GM18873 (cell line): Measurements from ENCODE around the gene FCN2.

Source experiments
- ATAC-seq: cut with Tn5 transposase; IDR thresholded peaks from one replicate; pipeline ENCODE4 v1.9.1; 2021; ENCODE audit warnings: mild to moderate bottlenecking, moderate library complexity, moderate number of reproducible peaks; ENCODE audit not compliant: unreplicated experiment, low FRiP score

Gene FCN2

DNA sequence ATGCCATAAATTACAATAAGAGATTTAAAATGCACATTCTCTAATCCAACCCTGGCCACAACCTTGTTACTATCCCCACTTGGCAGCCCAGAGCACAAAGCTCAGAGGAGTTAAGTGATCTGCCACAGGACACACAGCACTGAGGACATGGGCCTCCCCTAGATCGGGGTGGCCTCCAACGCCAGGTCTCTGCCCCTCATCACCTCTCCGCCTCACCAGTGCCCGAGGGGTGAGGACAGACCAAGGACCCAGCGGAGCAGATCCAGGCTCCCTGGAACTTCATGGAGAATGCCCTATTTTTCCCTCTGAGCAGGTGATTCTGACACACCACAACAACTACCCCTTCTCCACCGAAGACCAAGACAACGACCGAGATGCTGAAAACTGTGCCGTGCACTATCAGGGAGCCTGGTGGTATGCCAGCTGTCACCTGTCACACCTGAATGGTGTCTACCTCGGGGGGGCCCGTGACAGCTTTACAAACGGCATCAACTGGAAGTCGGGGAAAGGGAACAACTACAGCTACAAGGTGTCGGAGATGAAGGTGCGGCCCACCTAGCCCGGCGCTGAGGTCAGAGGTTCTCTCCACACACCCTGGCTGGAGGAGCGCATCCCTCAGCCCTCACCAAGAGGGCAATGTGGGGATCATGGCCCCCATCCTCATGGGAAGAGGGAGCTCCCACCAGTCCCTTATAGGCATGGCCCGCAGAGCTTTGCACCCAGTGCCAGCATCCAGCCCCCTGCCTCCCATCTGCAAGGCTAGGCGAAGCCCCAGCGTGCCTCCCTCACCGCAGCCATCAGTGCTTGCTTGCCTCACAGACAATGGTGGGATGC is 12.5 kb upstream of the FCN2 start:
- ATAC-seq = no peak

DNA sequence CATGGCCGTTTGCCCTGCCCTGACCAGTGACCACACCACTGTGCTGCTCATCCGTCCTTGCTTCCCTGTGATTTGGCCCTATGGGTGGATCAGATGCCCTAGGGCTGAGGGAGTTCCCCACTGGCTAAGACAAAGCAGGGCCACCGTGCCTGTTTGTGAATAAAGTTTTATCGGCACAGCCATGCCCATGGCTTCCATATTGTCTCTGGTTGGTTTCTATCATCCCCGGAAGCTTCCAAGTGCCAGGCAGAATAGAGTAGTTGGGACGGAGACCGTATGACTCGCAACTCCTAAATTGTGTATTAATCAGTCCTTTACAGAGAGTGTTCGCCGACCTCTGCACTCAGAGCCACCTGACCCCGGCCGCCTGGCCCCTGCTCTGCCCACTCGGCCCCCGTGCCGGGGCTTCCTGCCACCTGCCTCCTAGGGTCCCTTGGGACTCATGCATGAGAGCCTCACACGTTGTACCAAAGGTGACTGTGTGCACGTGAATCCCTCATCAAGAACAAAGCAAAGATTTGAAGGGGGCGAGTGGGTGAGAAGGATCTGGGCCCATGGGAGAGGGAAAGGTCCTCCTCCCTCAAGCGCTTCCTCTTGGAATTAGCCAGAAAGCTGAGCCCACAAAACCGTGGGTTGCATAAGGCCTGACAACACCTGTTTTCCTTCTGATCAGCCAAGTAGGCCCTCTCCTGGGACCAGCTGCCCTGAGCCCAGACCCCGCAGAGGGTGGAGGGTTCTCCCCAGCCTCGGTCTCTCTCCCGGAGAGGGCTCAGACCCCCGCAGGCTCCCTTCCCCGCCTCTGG is 11.7 kb upstream of the FCN2 start:
- ATAC-seq = no peak

DNA sequence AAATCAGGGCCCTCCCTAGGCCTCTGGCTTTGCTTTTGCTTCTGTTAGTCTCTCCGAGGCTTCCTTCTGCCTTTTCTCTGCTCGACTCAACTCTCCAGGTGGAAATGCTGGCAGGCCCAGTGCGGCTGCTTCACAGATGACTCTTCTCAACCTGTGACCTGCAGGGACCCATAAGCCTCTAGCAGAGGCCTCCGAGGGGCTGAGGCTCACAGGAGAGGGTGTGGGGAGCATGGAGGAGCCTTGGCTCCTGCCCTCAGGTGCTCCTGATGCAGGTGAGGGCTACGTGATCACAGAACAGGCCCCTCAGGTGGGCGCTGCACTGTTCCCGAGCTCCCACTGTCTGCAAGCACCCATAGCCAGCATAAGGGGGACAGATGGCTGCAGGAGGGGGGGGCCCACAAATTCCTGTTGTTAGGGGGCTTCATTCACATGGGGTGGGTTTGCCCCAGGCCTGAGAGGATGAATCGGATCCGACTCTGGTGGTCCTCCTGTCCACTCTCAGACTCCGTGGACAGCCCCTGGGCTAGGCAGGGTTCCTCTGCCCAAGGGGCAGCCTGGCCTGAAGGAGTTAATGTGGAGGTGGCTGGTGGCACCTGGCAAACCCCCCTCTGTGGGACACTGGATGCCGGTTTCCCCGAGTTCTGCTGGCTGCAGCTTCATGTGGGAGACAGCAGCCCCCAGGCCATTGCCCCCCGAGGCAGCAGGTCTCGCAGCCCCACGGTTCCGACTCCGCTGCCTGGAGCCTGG is 10.9 kb upstream of the FCN2 start:
- no peak for ATAC-seq

DNA sequence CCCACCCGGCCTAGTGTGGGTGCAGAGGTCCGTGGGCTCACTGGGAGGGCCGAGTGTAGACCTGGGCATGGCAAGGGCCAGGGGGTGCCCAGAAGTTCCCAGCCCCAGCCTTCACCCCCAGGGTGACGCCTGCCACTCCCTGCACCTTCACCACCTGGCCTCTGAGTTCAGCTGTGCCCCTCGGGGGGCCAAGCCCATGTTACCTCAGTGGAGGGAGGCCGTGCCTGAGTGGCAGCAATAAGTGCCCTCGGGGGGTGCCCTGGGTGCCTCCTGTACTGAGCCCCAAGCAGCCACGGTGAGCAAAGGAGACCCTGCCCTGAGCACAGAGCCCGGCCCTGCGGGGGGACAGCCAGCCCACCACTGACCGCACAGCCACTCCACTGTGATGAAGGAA is 10.3 kb upstream of the FCN2 start:
- ATAC-seq = no peak

DNA sequence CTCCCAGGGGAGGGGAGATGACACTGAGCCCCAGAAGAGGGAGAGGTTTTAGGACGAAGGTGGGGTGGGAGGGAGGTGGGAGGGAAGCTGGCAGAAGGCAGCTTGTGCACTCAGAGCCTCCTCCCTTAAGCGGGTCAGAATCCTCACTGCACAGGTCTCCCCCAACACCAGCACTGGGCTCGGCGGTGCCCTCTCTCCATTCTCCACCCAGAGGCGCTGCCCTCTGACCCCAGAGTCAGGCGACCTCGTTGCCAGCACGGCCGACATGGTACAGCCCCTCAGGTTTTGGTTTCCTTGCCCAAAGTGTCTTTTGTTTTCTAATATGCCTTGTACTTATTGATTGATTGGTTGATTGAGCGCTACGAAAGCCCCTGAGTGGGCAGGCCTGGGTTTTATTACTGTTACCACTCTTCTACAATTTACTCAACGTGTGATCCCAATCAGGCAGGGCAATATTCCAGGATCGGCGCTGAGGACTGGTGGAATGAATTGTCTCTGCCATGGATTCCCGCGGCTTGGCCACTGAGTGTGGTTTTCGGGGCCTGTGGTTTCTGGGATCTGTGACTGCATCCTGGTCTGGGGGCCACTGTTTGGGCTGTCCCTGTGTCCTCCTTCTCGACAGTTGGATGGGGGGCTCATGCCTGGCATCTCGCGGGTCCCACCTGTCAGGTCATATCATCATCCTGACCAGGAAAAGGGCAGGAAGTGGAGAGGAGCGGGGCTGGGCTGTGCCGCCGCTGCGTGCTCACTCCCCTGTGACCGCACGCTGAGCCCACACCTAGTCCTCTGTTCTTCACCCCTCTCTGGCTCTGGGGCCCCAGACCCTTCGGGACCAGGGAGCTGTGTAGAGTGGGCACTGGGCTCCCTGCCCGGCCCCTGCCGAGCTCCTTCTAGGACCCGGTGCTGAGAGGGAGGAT is 9.6 kb upstream of the FCN2 start:
- no peak for ATAC-seq

DNA sequence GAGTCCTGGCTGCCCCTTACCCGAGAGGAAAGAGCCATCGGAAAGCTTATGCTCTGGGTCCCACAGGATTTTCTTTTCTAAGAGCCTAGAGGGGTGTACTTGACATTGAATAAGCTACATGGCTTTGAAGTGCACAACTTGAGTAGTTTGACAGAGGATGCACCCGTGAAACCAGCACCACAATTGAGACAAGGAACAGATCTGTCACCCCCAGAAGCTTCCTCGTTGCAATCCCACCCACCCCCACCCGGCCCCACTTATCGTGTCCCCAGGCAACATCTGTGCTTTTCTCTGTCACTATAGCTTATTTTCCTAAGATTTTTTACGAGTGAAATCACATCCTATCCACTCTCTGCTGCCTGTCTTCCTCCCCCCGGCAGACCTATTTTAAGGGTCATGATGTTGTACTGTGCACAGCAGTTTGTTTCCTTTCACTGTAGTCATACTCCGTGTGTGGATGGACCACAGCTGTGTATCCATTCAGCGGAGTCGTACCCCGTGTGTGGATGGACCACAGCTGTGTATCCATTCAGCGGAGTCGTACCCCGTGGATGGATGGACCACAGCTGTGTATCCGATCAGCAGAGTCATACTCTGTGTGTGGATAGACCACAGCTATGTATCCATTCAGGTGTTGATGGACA is 8.8 kb upstream of the FCN2 start:
- ATAC-seq = no peak

DNA sequence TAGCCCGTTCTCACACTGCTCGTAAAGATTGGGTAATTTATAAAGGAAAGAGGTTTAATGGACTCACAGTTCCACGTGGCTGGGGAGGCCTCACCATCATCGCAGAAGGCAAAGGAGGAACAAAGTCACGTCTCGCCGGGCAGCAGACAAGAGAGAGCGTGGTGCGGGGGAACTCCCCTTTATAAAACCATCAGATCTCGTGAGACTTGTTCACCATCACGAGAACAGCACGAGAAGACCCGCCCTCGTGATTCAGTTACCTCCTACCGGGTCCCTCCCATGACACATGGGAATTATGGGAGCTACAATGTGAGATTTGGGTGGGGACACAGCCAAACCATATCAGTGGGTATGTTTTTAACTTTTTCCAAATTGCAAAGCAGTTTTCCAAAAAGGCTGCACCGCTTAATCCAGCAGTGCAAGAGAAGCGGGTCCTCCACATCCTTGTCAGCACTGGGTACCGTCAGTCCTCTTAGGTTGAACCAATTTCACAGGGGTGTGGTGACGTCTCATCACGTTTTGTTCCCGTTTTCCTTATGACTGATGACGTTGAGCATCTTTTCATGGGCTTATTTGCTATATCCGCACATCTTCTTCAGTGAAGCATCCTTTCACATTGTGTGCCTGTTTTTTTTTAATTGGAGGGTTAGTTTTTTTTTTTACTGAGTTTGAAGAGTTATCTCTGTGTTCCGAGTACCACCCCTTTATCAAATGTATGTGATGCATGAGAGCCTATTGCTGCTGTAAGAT is 8.0 kb upstream of the FCN2 start:
- ATAC-seq = no peak

DNA sequence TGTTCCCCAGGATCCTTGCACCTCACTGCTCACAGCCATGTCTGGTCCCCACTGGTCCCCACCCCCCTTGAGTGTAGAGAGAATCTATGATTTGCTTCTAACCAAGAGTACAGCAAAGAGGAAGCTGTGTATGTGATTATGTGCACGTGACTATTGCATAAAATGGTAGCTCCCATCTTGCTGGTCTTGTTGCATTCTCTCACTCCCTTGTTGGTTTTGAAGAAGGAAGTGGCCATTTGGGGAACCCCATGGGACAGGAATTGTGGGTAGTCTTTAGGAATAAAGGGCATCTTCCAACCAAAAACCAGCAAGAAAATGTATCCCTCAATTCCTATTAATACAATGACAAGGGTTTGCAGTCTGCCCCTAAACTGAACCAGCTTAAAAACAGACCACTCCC is 5.2 kb upstream of the FCN2 start:
- no peak for ATAC-seq

DNA sequence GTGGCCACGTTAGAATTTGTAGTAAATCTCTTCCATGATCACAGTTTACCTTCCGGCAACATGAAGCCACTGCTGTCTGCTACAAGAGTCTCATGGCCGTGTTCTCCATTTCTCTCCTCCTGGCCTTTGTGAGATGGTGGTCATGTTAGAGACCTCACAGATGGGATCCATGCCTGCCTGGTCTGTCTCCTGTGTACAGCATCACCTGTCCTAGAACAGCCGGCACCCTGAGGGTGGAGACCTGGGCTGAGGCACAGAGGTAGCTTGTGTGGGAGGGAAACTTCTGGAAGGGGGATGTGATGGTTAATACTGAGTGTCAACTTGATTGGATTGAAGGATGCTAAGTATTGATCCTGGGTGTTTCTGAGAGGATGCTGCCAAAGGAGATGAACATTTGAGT is 3.1 kb upstream of the FCN2 start:
- ATAC-seq = no peak

DNA sequence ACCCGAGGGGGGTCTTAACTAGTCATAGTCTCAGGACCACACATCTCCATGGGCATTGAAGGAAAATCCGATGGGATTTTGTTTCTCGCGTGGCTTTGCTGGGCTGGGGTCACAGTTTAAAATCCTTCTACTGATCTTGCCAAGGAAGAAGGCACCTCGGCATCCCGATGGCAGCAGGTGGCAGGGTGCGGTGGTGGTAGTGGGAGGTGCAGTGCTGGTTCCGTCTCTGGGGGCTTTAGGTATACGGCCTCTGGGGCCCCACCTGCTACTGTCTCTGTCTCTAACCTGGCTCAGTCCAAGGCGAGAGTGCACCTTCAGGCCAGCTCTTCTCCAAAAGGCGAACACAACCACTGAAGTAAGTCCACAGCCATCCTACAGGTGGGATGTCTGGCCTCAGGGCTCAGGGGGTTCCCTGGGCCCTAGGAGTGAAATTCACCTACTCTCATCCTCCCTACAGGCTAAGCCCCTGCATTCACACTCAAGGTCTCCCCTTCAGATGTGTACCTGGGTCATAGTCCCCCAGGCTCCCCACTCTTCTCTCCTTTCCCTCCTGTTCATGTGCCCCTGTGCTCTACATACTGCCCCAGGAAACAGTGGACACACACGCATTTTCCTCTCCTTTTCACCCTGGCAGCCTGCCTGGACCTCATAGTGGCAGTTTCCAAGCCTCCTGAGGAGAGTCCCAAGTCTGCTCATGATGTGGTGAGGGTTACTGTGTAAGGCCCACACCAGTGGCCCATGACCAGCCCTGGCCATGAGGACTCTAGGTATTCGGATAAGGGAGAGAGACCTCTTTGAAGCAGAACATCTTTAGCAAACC is 736 bp upstream of the FCN2 start:
- no peak for ATAC-seq

DNA sequence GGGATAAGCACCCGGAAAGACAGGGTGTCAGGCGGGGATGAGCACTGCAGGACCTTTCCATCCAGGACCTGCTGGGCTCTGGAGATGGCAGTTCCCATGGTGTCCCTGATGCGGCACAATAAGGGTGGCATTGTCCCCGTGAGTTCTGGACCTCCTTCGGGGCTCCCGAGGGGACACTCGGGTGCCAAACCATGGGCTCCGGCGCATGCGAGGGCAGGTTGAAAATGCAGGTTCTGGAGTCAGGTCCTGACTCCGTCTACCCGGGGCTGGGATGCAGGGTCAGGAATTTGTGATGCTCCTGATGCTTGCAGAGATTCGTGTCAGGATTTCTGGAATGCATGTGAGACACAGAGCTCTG is 682 bp downstream of the FCN2 start:
- no peak for ATAC-seq

DNA sequence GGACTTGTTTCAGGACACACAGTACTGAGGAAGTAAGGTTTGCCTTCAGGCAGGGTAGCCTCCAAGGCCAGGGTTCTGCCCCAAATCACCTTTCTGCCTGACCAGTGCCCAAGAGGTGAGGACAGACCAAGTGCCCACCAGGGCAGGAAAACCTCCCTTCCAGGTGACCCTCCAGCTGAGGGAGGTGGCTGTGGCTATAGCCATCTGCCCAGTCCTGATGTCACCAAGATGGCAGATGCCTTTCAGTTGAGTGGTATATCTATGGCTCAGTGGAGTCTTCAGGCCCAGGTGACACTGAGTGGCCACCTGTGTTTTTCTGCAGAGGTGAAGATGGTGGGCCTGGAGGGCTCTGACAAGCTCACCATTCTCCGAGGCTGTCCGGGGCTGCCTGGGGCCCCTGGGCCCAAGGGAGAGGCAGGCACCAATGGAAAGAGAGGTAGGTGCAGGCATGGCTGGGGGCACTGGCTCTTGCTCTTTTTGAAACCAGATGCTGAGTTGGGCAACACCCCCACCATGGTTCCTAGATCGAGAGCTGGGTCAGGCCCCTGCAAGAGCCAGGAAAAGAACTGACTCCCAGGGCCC is 1.7 kb downstream of the FCN2 start:
- ATAC-seq = no peak

DNA sequence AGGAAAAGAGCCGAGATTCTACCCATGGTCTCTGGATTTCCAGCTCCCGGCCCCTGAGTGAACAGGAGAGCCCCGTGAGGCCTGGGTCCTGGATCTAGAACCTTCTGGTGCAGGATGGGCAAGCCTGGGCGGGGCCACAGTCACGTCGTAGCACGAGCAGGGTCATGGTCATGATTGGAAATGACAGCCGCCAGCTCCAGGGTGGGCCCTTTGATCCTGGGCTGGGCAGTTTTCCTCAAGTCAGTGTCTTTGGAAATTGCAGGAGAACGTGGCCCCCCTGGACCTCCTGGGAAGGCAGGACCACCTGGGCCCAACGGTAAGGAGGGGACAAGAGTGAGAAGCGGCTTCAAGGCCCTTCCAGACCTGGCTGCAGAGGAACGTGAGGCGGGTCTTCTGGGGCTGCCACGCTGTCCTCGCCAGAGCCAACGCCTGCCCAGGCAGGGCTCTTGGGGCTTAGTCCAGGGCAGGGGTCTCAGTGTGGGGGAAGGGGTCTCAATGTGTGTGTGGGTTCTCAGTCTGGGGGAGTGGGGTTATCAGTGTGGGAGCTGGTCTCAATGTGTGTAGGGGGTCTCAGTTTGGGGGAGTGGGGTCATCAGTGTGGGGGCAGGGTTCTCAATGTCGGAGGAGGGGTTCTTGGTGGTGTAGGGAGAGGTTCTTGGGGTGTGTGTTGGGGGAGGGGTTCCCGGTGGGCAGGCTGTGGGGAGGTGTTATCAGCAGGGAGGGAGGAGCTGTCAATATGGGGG is 2.6 kb downstream of the FCN2 start:
- no peak for ATAC-seq

DNA sequence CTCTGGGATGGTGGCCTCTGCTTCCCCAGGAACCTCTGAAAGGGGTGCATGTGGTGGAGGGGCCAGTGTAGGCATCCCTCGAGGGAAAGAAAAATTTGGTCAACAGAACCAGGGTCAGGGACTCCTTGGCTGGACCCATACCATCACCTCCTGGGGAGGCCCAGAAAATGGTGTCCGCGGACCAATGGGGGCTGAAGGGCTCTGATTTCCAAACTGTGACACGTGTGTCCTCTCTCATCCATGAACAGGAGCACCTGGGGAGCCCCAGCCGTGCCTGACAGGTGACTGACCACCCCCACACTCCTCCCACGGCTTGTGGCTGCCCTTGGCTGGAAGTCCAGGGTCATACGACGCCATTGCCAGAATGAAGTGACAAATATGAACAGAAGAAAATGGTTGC is 3.9 kb downstream of the FCN2 start:
- ATAC-seq = no peak

DNA sequence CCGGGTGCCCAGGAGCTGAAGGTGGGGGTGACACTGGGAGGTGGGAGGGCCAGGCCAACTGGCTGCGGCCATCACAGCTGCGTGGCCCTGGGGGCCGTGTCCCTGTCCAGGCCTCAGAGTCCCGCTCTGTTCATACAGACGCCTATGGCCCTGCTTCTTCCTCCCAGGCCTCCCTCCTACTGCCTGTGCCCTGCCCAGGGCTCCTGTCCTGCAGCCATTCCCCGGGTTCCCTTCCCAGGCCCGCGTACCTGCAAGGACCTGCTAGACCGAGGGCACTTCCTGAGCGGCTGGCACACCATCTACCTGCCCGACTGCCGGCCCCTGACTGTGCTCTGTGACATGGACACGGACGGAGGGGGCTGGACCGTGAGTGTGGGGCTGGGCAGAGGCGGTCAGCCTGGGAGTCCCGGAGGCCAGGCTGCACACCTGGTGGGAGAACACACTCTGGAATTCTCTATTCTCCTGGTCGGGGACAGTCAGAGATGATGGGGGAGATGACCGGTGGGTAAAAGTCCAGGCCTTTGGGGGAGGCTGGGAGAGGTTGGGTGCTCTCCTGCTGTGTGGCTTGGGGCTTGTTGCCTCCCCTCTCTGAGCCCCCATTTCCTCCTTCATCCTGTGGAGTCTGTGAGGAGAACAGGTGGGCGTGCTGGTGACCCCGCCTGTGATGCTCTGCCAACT is 4.5 kb downstream of the FCN2 start:
- ATAC-seq = no peak

DNA sequence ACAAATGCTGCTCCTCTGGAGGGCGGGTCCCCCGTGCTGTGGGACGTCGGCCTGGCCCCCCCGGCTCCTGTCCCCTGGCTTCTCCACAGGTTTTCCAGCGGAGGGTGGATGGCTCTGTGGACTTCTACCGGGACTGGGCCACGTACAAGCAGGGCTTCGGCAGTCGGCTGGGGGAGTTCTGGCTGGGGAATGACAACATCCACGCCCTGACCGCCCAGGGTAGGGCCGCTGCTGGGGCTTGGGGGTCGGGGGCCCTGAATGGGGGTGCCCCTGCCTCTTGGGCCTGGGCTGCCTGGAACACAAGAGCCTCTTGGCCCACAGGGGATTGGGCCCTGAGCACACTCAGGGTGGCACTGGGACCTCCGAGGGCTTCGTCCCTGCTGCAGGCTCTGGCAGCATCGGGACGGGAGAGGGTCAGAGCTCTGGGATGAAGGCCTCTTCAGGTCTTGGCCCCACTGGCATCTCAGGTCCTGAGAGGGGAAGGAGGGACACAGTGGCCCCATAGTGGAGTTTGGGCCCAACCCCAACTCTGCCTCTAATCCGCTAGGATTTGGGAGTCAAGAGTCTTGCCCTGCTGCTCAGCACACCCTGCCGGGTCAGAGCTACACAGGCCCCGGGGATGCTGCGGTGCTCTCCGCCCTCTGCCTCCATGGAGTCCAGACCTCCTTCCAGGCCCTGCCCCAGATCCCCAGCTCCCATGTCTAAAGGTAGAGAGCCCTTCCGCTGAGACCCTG is 5.2 kb downstream of the FCN2 start:
- no peak for ATAC-seq
